Brain microvascular endothelial cell (primary cell): ENCODE data around the gene ZKSCAN4.

Experiments used
- DNase-seq: peaks from one replicate; pipeline ENCODE4 v3.0.0-alpha.2; 2020
- H3K27ac ChIP-seq: fragments of 250-450 bp; sonication (Bioruptor Pico); 2 replicates; pipeline ENCODE4 v1.5.1; 2020; ENCODE audit warnings: mild to moderate bottlenecking, moderate library complexity
- H3K27me3 ChIP-seq: fragments of 250-450 bp; sonication (Bioruptor Pico); replicated peaks from 2 replicates; pipeline ENCODE4 v1.5.1; 2020; ENCODE audit warnings: mild to moderate bottlenecking
- H3K36me3 ChIP-seq: fragments of 250-450 bp; sonication (Bioruptor Pico); replicated peaks from 2 replicates; pipeline ENCODE4 v1.5.1; 2020; ENCODE audit warnings: mild to moderate bottlenecking
- H3K4me3 ChIP-seq: 2 replicates; pipeline ENCODE4 v1.5.1; 2011; ENCODE audit warnings: low read depth, mild to moderate bottlenecking, control low read depth, low read length, moderate library complexity
- CTCF ChIP-seq: IDR thresholded peaks from 2 replicates; pipeline ENCODE4 v1.5.1; 2011; ENCODE audit warnings: low read depth, mild to moderate bottlenecking, moderate library complexity, low read length, control low read depth, inconsistent platforms; ENCODE audit errors: missing control alignments
- in situ Hi-C: cut with HindIII; loops from 2 replicates; pipeline ENCODE4 v1.10.0; 2017; ENCODE audit warnings: low sequenced_read_pairs, low pct_ligation_motif_present

Gene ZKSCAN4

GRCh38 chr6:28248916-28249315 is 3.2 kb downstream of the ZKSCAN4 start:
- no peak for TF ChIP-seq CTCF
- no peak for DNase-seq
- Histone ChIP-seq H3K27ac (no peak overlapping the region), H3K4me3 (no peak overlapping the region), H3K27me3 (no peaks in the 10 kb centered on the region), H3K36me3 (peaks cover 12% of the 10 kb centered on the region)
- in situ Hi-C loops, result no loop called here

- in situ Hi-C loops, result no loop called here
- TF ChIP-seq CTCF, result no peak
- no peak for DNase-seq
- Histone ChIP-seq H3K27me3 (no peaks in the 10 kb centered on the region), H3K36me3 (peaks cover 12% of the 10 kb centered on the region), H3K27ac (no peak overlapping the region), H3K4me3 (no peak overlapping the region)
Observed at GRCh38 chr6:28245206-28245941, 6.7 kb downstream of the ZKSCAN4 start.

GRCh38 chr6:28243946-28244345 is 8.1 kb downstream of the ZKSCAN4 start:
- H3K27me3 ChIP-seq, result no peaks in the 10 kb centered on the region
- peaks cover 12% of the 10 kb centered on the region for H3K36me3 ChIP-seq
- in situ Hi-C loops, result no loop called here
- no peak for DNase-seq
- no peak for TF ChIP-seq CTCF
- no peak overlapping the region for H3K27ac ChIP-seq
- H3K4me3 ChIP-seq, result no peak overlapping the region

GRCh38 chr6:28240471-28240870 is 11.6 kb downstream of the ZKSCAN4 start:
- H3K27me3 ChIP-seq, result no peaks in the 10 kb centered on the region
- no peak for TF ChIP-seq CTCF
- peaks cover 6% of the 10 kb centered on the region for H3K36me3 ChIP-seq
- DNase-seq, result no peak
- no peak overlapping the region for H3K27ac ChIP-seq
- in situ Hi-C loops, result no loop called here
- H3K4me3 ChIP-seq, result no peak overlapping the region

DNA sequence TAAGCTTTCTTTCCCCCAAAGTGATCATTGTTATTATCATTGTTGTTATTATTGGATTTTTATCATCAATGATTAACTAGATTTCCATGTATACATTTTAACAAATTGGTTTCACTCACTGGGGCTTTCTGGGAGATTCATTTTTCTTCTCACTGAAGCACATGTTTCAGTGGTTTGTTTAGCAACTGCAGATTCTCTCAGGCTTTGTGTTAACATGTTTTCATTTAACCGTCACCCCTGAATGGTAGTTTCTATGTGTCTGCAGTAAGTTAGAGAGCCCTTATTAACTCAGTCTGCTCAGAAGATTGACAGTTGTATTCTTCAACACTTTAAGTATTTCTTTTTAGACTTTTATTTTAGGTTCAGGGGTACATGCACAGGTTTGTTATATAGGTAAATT is 12.4 kb downstream of the ZKSCAN4 start:
- Histone ChIP-seq H3K27me3 (no peaks in the 10 kb centered on the region), H3K4me3 (no peak overlapping the region), H3K36me3 (peaks cover under 1% of the 10 kb centered on the region), H3K27ac (no peak overlapping the region)
- in situ Hi-C loops, result no loop called here
- DNase-seq, result no peak
- no peak for TF ChIP-seq CTCF

- Histone ChIP-seq H3K36me3 (peaks cover 22% of the 10 kb centered on the region), H3K4me3 (no peak overlapping the region), H3K27me3 (no peaks in the 10 kb centered on the region), H3K27ac (no peak overlapping the region)
- no peak for TF ChIP-seq CTCF
- in situ Hi-C loops, result no loop called here
- no peak for DNase-seq
Observed at GRCh38 chr6:28235912-28236452, 16.1 kb downstream of the ZKSCAN4 start.
